PC-3 (cell line): ENCODE data around the gene LRRC55. TPM values are rescaled to one million over a fixed set of nuclear protein-coding genes. Genes with fewer than 3 reads are reported as not detected.
"Not testable (repeated sequence)": the region's sequence is repeated elsewhere in the genome, so short reads cannot be mapped to it uniquely, and the experiment has no call there.

Experiments used
- ATAC-seq: fragments of 200-7000 bp; cut with Tn5 transposase; 2 replicates; pipeline ENCODE4 v1.9.1; 2020; ENCODE audit warnings: mild to moderate bottlenecking, moderate library complexity
- BruUV-seq: library from RNA; stranded (reverse); fragments of 400-500 nt; replicated peaks from 2 replicates; lab custom pipeline; 2021; lab: Mats Ljungman, UMichigan
- CTCF ChIA-PET: fragments of 300-600 bp; sonication (Branson Sonifier 250); formaldehyde crosslinking; loops from one replicate; lab custom pipeline; 2022; ENCODE audit warnings: antibody characterized with exemption; lab: Charles Lee
- POLR2A ChIA-PET: fragments of 300-600 bp; sonication (Branson Sonifier 250); formaldehyde crosslinking; loops from one replicate; lab custom pipeline; 2022; ENCODE audit warnings: antibody characterized with exemption; ENCODE audit not compliant: unreplicated experiment; lab: Charles Lee
- DNase-seq: peaks from one replicate; pipeline ENCODE4 v3.0.0-alpha.2; 2015
- H2AFZ ChIP-seq: fragments of 300-600 bp; sonication (generic); 2 replicates; pipeline ENCODE4 v1.6.0; 2016; ENCODE audit warnings: antibody characterized with exemption, low read length
- H3F3A ChIP-seq: fragments of 300-600 bp; sonication (generic); one replicate; pipeline ENCODE4 v1.6.0; 2017; ENCODE audit warnings: antibody characterized with exemption, low read length, control low read depth, mild to moderate bottlenecking; ENCODE audit not compliant: unreplicated experiment
- H3K27ac ChIP-seq: fragments of 300-600 bp; sonication (generic); 2 replicates; pipeline ENCODE4 v1.5.1; 2016; ENCODE audit warnings: mild to moderate bottlenecking, low read length
- H3K27me3 ChIP-seq: fragments of 300-600 bp; sonication (generic); 2 replicates; pipeline ENCODE4 v1.6.1; 2016; ENCODE audit warnings: low read length, mixed read lengths
- H3K36me3 ChIP-seq: fragments of 300-600 bp; sonication (generic); 2 replicates; pipeline ENCODE4 v1.6.1; 2016; ENCODE audit warnings: low read depth, mixed run types, low read length, mixed read lengths
- H3K4me1 ChIP-seq: fragments of 300-600 bp; sonication (generic); 2 replicates; pipeline ENCODE4 v1.5.1; 2016; ENCODE audit warnings: low read length; ENCODE audit not compliant: insufficient read depth
- H3K4me2 ChIP-seq: fragments of 300-600 bp; sonication (generic); 2 replicates; pipeline ENCODE4 v1.6.0; 2016; ENCODE audit warnings: low read length
- H3K4me3 ChIP-seq: fragments of 300-600 bp; sonication (generic); 2 replicates; pipeline ENCODE4 v1.5.1; 2016; ENCODE audit warnings: mild to moderate bottlenecking, low read length, mixed read lengths
- H3K79me2 ChIP-seq: fragments of 300-600 bp; sonication (generic); 2 replicates; pipeline ENCODE4 v1.6.1; 2017; ENCODE audit warnings: low read length, mixed read lengths
- H3K9ac ChIP-seq: fragments of 300-600 bp; sonication (generic); 2 replicates; pipeline ENCODE4 v1.6.0; 2016; ENCODE audit warnings: mild to moderate bottlenecking, low read length
- H3K9me2 ChIP-seq: fragments of 300-600 bp; sonication (generic); replicated peaks from 2 replicates; pipeline ENCODE4 v1.6.1; 2016; ENCODE audit warnings: mixed run types, low read length, mixed read lengths
- H3K9me3 ChIP-seq: fragments of 300-600 bp; sonication (generic); 2 replicates; pipeline ENCODE4 v1.6.1; 2016; ENCODE audit warnings: low read length, mixed read lengths
- H4K20me1 ChIP-seq: fragments of 300-600 bp; sonication (generic); 2 replicates; pipeline ENCODE4 v1.6.1; 2016; ENCODE audit warnings: low read length, mixed read lengths
- CTCF ChIP-seq: fragments of 300-600 bp; sonication (generic); conservative IDR thresholded peaks from 2 replicates; pipeline ENCODE4 v1.5.1; 2017; ENCODE audit warnings: antibody characterized with exemption, low read depth, mild to moderate bottlenecking, low read length
- EZH2 ChIP-seq: fragments of 300-600 bp; sonication (generic); IDR thresholded peaks from one replicate; pipeline ENCODE4 v1.6.1; 2017; ENCODE audit warnings: antibody characterized with exemption, mild to moderate bottlenecking, low read length; ENCODE audit not compliant: unreplicated experiment
- EZH2phosphoT487 ChIP-seq: fragments of 300-600 bp; sonication (generic); IDR thresholded peaks from 2 replicates; pipeline ENCODE4 v1.6.1; 2018; ENCODE audit warnings: mild to moderate bottlenecking, antibody characterized with exemption, low read length, borderline replicate concordance
- intact Hi-C: fragments of 100-400 bp; cut with micrococcal nuclease; formaldehyde crosslinking; loops from 2 replicates; pipeline ENCODE4 v1.9.0; 2023
- total RNA-seq: library from RNA; depleted of rRNA; stranded (reverse); fragments of >200 nt; gene quantifications from 2 replicates; pipeline ENCODE4 v1.2.3, GENCODE V29; 2014

Gene LRRC55
- total RNA-seq, 1 experiment from 2014 or later = not detected

GRCh38 chr11:57163160-57163868, 18.4 kb upstream of the LRRC55 start:
- DNase-seq = no peak
- Histone ChIP-seq H3K36me3 (no peaks in the 10 kb centered on the region), H4K20me1 (no peaks in the 10 kb centered on the region), H3K9ac (no peak overlapping the region), H3K4me3 (no peak overlapping the region), H3K27me3 (peaks cover 39% of the 10 kb centered on the region; the same call in 1 of the 2 replicates), H3K9me3 (no peaks in the 10 kb centered on the region), H3K4me2 (no peak overlapping the region), H3K79me2 (no peaks in the 10 kb centered on the region), H3K27ac (no peak overlapping the region), H3F3A (no peaks in the 10 kb centered on the region), H3K4me1 (no peaks in the 10 kb centered on the region), H2AFZ (no peak overlapping the region), H3K9me2 (no peaks in the 10 kb centered on the region)
- CTCF ChIA-PET = no interaction called here
- POLR2A ChIA-PET = no interaction called here
- no peak for TF ChIP-seq EZH2phosphoT487
- TF ChIP-seq CTCF = no peak
- intact Hi-C loops = no loop called here
- no peak for ATAC-seq
- no TSS peak for BruUV-seq

DNA sequence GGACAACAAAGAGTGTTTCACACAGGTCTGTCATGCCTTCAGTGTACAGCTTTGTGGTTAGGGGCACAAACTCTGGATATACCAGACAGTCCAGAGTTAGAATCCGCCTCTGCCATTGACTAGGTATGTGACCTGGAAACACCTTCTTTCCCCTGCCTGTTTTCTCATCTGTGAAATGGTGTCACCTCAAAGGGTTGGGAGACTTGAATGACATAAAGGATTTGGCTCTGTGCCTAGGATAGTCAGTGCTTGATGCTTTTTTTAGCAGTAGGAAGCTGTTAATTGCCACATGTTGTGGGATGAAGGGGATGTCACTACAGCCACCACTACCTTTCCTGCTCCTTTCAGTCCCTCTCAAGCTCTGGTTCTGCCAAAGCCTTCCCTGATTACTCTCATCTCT, 17.4 kb upstream of the LRRC55 start:
- Histone ChIP-seq H3K9ac (no peak overlapping the region), H4K20me1 (no peaks in the 10 kb centered on the region), H3K4me1 (no peaks in the 10 kb centered on the region), H3K9me2 (no peaks in the 10 kb centered on the region), H3K4me2 (no peak overlapping the region), H3K36me3 (no peaks in the 10 kb centered on the region), H3K9me3 (no peaks in the 10 kb centered on the region), H3K27ac (no peak overlapping the region), H2AFZ (no peak overlapping the region), H3K4me3 (no peak overlapping the region), H3K79me2 (no peaks in the 10 kb centered on the region), H3K27me3 (peaks cover 29% of the 10 kb centered on the region; the same call in 1 of the 2 replicates), H3F3A (no peaks in the 10 kb centered on the region)
- TF ChIP-seq EZH2phosphoT487 (no peak), EZH2 (no peak), CTCF (no peak)
- no TSS peak for BruUV-seq
- intact Hi-C loops = no loop called here
- CTCF ChIA-PET = no interaction called here
- POLR2A ChIA-PET = no interaction called here
- DNase-seq = no peak
- no peak for ATAC-seq

GRCh38 chr11:57167125-57167846, 14.5 kb upstream of the LRRC55 start:
- Histone ChIP-seq H3K27ac (no peak overlapping the region), H3K27me3 (peaks cover 20% of the 10 kb centered on the region; the same call in 1 of the 2 replicates), H3K4me1 (no peaks in the 10 kb centered on the region), H3K4me3 (no peak overlapping the region), H3K36me3 (no peaks in the 10 kb centered on the region), H3K9ac (no peak overlapping the region), H3F3A (no peaks in the 10 kb centered on the region), H2AFZ (no peak overlapping the region), H3K9me2 (no peaks in the 10 kb centered on the region), H3K4me2 (no peak overlapping the region), H3K9me3 (no peaks in the 10 kb centered on the region), H3K79me2 (no peaks in the 10 kb centered on the region), H4K20me1 (no peaks in the 10 kb centered on the region)
- ChIA-PET POLR2A (no interaction called here), CTCF (no interaction called here)
- no peak for DNase-seq
- TF ChIP-seq EZH2phosphoT487 (no peak), EZH2 (no peak), CTCF (no peak)
- ATAC-seq = no peak
- intact Hi-C loops = no loop called here
- BruUV-seq = no TSS peak

DNA sequence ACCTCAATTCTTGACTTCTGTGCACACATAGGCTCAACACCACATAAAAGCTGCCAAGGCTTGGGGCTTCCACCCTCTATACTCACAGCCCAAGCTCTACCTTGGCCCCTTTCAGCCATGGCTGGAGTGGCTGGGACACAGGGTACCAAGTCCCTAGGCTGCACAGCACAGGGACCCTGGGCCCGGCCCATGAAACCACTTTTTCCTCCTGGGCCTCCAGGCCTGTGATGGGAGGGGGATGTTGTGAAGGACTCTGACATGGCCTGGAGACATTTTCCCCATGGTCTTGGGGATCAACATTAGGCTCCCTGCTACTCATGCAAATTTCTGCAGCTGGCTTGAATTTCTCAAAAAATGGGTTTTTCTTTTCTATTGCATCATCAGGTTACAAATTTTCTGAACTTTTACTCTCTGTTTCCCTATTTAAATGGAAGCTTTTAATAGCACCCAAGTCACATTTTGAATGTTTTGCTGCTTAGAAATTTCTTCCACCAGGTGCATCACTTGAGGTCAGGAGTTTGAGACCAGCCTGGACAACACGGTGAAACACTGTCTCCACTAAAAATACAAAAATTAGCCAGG, 11.9 kb upstream of the LRRC55 start:
- H3K4me1 ChIP-seq, POLR2A ChIA-PET, intact Hi-C loops, H3F3A ChIP-seq, H3K9me2 ChIP-seq, H3K4me2 ChIP-seq, H3K9me3 ChIP-seq, ATAC-seq, H2AFZ ChIP-seq, H4K20me1 ChIP-seq, BruUV-seq, H3K36me3 ChIP-seq, CTCF ChIA-PET, DNase-seq, H3K79me2 ChIP-seq, H3K4me3 ChIP-seq, H3K27ac ChIP-seq, H3K9ac ChIP-seq: not testable (repeated sequence)
- H3K27me3 ChIP-seq = peaks cover 15% of the 10 kb centered on the region
